GM19452 (cell line): Measurements from ENCODE around the gene MYO16.
"Not testable (repeated sequence)": the region's sequence is repeated elsewhere in the genome, so short reads cannot be mapped to it uniquely, and the experiment has no call there.

Experiments used
- ATAC-seq: cut with Tn5 transposase; IDR thresholded peaks from one replicate; pipeline ENCODE4 v1.9.1; 2021; ENCODE audit not compliant: unreplicated experiment

The MYO16 gene

DNA sequence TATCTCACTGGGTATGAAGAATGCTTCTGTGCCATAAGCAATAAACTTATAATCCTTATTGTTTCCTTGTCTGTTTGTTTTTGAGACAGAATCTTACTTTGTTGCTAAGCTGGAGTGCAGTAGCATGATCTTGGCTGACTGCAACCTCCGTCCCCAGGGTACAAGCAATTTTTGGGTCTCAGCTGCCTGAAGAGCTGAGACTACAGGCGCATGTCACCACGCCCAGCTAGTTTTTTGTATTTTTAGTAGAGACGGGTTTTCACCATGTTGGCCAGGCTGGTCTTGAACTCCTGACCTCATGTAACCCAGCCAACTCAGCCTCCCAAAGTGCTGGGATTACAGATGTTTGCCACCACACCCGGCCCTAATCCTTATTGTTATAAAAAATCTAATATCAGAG, 112.5 kb downstream of the MYO16 start:
- no peak for ATAC-seq

DNA sequence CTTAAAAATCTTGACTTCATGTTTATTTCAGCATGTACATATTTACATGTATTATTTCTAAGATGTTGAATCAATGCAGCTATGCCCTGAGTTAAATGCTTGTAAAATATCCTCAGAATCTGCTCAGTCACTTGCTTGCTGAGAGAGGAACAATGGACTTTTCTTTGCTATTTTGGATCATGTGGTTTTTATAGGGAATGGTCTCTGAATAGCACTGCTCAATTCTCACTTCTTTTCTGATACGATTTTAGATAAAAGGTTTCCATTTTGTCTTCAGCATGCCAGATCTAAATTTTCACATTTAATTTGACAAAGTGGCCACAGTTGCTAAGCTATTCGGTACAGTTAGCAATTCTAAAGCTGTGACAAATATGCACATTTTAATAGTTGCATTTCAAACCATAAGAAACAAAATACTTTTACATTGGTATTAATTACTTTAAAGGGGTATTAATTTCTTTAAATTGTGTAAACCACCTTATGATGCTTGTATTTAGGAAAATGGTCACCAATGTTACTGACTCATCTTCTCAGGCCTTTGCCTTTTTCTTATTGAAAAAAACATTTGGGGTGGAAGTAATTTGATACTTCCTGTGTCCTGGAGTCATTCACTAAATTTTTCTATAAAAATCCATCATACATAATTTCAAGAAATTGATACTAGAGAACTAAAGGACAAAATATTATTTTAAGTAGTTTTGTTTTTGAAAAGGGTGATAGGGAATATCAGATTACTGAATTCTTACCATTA, 113.5 kb downstream of the MYO16 start:
- no peak for ATAC-seq

DNA sequence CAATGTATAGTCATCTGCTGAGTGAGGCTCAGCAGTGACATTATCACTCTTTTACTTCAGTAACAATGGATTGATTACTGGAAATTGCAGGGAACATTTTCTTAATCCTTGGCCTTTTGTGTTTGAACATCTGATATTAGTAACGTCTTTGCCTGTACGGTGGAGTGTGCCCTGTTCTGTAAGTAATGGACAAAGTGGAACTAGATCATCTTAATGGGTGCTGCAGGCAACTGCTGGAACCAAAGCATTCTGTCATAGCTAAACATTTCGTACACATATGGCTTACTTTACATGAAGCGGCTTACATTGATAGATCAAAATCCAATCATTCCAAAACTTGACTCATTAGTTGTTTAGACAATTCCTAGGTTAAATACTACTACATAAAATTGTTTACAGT, 114.1 kb downstream of the MYO16 start:
- no peak for ATAC-seq

DNA sequence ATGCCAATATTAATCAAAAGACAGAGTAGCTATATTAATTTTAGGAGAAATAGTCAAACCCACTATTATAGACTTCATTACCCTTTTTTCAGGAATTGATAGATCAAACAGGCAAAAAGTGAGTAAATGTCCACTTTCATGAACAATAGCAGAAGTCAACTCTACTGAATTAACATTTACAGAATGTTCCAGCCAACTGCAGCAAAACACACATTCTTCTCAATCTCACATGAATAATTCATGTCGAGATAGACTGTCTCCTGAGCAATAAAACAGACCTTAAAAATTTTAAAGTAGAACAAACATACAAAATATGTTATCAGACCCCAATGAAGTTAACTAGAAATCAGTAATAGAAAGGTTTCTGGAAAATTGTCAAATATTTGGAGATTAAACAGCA, 118.4 kb downstream of the MYO16 start:
- no peak for ATAC-seq

DNA sequence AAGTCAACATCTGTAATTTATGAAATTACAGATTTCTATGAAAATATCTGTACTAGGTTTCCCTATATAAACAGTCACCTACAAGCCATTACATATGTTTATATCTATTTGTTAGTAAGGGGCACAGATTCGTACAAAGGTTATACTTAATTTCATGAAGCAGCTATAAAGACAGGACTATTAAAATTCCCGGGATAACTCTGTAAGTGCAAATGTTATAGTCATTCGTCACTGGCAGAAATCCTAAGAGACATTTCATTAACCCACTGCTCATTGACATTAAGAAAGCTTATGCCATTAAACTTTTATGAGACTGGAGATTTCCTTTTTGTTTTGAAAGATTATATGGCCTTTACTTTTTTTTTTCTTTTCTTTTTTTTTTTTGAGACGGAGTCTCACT, 122.9 kb downstream of the MYO16 start:
- ATAC-seq, result no peak

DNA sequence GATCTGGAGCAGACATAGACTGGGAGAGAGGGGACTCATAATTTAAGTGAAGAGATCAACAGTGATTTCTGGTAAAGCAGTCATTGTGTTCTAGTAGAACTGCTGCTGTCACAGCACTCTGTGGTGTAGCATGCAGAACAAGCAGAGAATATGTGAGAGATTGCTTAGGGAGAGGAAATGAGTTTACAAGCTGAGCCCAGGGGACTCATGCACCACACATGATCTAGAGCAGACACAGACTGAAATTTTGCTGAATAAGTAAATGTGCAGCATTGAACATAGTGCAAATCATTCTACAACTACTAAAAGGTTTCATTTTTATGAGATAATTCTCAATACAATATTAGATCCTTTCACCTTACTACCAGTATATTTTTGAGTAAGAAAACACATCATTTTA, 125.7 kb downstream of the MYO16 start:
- no peak for ATAC-seq

DNA sequence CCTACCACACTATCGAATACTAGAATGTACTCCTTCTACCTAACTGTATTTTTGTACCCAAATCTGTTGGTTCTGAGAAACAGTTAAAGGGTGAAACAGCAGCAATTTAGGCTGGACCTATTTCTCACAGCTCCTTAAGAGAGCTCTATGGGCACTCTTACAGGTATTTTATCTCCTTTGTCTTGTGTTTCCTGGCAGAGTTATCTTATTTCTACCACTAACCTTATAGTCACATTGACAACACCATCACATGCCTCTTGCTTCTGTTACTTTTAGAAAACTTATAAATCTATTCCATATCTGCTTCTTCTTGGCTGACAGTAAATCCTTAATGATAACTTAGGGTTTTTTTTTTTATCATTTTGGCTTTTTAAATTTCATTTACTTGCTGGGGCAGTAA, 130.7 kb downstream of the MYO16 start:
- ATAC-seq, result no peak

DNA sequence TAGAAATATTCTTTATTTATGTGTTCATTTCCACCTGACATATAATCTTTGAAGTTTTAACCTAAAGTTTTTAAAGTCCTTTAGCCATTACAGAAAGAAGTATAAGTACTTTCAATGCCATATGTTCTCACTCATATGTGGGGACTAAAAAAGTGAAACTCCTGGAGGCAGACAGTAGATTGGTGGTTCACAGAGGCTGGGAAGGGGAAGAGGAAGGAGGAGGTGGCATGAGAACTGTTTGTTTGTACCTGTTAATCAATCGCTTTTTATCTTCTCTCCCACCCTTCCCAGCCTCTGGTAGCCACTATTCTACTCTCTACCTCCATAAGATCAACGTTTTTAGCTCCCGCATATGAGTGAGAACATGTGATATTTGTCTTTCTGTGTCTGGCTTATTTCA, 131.1 kb downstream of the MYO16 start:
- no peak for ATAC-seq

DNA sequence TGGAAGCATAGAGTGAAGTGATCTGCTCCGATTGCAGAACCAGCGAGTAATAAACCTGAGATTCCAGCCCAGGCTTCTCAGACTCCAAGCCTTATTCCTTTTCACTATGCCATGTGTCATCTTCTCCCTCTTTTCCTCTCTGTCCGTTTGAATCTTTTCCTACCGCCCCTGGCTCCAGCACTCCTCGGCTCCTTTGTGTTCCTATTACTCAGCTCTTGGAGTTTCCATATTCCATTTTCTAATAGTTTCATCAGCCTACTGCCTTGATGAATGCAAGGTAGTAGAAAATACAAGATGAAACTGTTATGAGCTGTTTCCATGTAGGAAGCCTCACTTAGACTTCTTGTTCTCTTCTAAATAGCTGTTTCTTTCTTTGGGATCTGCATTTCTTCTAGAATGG, 138.6 kb downstream of the MYO16 start:
- no peak for ATAC-seq

DNA sequence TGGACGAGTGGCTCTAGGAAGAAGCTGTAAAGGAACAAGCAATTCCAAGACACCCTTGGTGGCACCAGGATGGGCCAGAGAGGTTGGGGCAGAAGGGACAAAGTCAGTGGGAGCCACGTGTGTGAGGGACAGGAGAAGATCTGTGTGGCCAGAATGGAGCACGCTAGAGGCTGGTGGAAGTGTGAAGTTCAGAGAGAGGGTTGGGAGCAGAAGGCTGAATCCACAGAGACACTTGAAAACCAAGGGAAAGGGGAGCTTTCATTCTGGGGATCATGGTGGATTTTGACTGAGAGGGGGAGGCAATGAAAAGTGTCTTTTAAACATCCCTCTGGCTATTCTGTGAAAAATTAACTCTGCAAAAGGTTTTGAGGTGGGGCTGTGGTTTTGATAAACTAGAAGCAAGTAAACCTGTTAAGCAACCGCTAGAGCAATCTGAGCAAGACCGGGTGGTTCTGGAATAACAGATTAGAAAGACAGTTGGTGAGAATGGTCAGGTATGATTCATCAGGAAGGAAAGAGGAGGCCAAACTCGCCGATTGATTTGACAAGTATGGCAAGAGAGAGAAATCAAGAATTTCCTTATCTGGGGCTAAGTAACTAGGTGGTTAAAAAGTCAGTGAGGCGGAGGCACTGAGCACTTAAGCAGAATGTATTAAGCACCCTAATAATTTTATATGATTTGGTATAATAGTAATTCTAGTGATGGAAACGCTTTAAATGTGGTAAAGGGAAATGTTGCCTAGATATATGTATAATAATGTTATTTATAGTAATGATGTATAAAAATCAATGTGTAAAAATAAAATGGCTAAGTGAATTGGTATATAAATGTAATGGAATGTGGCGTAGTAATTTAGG, 140.0 kb downstream of the MYO16 start:
- no peak for ATAC-seq

DNA sequence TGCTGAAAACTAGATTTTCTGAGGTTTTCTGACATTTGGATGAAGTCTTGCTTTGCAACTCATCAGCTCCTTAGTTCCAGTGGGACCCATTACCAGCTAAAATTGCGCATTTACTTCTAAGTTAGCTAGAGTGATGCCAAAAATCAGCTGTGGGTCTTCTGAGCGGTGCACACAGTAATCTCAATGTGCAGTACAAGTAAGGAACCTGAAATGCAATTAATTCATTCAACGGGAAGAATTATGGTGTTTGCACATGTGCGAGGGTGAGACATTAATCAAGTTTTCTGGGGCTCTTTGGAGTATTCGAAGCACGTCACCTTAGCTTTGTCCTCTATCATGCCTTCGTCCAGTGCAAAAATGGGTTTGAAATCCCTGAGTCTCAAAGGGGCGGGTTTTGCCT, 146.2 kb downstream of the MYO16 start:
- ATAC-seq, result no peak

DNA sequence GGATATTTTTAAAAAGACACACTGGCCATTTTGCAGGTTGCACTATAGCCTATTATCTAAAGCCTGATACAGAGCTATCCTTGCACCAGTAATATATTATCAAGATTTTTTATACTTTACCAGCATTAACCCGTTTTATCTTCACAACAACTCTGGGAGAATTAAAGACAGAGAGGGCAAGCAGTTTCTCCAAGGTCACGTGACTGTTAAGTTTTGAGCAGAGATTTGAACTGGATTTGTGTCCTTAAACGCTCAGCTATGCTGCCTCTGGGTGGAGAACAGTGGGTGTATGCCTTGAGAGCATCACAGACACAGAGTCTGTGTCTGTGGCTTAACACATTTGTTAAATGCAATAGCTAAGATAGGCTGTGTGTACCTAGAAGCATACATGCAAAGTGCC, 147.2 kb downstream of the MYO16 start:
- no peak for ATAC-seq

DNA sequence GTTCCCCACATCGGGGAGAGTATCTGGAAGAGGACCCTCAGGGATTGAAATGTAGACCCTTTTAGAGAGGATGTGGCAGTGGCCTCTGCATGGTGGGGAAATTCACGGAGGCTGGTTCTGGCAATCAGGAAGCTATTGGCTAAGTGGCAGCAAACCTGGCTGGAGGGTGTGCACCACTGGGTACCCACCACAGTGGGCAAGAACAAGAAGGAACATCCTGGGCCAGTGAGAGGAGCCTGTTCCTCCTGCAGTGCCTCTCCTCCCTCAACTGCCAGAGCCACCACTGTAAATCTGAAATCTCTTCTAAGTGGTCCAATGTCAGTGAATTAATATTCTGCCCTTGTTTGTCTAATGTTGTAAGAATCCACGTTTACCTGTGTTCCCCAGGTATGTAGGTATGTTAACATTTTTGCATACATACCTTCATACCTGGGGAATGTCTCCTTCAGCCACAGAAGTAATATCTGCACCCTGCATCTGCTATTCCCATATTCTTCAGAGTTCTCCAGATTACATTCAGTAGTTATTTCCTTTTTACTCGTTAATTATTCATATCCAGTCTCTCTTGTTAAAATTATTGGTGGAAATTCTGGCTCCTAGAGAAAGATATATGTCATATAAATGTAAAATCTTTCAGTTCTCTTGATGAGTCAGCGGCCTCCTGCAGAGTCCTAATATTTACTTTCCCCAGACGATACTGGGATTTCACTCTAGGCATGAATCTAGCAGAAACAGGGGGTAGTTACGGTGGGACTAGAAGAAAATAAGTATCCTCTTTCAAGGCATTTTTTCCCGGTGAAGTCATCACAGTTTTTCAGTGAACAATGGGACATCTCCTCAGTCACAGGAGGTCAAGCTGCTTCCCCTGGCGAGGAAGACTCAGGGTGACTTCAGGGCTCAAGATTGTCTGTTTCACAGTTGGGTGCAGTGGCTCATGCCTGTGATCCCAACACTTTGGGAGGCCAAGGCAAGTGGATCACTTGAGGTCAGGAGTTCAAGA, 148.3 kb downstream of the MYO16 start:
- no peak for ATAC-seq

DNA sequence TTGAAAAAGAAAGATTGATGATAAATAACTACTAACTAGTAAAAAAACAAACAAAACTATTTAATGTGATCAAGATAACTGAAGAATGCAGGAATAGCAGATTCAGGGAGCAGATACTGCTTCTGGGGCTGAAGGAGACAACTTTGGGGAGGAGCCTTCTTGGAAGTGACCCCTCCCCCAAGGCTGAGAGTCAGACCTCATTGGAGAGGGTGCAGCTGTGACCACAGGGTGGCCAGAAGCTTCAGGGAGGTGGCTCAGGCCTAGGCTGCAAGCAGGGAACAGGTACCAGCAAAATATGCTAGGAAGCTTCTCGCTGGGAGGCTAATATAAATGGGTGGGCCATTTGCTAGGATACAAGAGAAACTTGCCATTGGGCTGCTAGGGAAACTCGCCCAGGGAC, 149.9 kb downstream of the MYO16 start:
- no peak for ATAC-seq

DNA sequence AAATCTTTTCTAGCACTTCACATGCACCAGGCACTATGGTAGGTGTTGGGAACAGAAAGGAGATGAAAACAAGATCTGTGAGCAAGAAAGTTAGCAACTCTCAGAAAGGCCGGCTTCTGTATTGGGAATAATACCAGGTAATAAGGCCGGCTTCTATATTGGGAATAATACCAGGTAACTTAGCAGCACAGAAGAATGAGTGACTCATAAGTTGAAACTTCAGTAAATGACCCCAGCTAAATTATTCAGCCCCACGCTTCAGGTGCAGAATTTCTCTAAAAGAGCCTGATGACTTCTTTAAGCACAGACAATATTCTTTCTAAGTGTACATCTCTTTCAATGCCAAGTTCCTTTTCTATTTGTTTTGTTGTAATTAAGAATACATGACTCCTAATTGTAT, 151.3 kb downstream of the MYO16 start:
- ATAC-seq, result no peak

DNA sequence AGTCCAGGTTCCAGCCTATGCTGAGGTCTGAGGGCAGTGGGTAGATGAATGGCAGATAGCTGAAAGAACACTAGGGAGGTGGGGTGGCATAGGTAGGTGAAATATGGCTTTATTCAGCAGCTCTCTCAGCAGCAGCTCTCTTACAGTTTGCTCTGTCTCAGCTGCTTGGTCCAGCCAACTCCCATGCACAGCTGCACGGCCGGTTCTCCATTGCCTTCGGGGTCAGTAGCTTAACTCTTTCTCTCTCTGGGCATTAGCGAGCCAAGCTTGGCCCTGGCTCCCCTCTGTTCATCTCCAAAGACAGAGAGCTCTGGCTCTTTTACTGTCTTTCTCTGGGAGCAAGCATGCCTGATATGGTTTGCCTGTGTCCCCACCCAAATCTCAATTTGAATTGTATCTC, 151.9 kb downstream of the MYO16 start:
- ATAC-seq, result no peak

DNA sequence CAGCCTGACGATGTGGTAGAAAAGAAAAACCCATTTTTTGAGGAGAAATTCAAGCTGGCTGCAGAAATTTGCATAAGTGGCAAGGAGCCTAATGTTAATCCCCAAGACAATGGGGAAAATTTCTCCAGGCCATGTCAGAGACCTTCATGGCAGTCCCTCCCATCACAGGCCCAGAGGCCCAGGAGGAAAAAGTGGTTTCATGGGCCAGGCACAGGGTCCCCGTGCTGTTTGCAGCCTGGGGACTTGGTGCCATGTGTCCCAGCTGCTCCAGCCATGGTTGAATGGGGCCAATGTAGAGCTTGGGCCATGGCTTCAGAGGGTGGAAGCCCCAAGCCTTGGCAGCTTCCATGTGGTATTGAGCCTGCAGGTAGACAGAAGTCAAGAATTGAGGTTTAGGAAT, 153.1 kb downstream of the MYO16 start:
- ATAC-seq, result not testable (repeated sequence)

DNA sequence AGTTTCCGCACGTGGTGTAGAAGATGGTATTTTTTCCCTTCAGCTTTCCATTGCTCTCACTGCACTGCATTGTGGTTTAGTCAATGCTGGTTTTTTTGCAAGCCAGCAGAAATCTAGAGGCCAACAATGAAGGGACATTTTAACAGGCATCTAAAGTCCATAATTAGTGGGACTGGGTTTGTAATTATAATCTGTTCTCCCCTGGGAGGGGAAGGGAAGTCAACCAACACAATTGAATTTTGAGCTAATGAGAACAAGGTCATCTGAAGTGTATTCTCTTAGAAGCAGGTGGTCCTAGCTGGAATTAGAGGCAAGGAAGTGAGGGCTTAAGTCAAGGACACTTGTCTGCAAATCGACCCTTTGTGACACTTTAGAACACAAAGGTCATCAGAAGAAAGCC, 156.4 kb downstream of the MYO16 start:
- no peak for ATAC-seq

DNA sequence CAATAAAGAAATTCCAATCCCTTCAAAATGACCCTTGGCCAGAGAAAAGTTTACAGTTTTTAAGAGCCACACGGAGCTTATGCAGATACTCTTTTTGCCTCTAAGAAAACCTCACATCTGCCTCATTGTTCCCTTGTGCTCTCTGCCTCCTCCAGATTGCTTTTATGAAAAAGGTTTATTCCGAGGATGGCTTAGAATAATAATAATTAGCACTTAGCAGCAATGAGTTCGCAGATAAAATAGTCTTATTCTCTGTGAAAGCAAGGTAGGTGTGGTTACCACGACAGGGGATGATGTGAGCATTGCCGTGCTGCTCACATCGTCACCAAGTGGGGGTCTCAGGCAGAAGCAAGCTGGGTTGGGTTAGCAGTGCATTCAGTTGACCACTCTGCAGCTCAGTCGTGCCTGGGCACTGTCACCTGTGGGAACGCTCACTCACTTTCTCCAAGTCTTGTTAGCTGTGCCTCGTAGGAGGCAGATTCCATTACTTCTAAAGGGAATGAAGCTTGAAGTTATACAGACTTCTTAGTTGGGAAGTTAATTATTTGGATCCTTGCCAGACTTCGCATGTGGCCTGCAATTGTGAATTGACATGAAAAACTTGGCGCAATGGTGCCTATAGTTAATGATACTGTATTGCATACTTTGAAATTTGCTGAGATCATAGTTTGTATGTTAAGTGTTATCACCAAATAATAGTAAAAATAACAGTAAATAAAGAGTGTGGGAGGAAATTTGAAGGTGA, 157.2 kb downstream of the MYO16 start:
- no peak for ATAC-seq

DNA sequence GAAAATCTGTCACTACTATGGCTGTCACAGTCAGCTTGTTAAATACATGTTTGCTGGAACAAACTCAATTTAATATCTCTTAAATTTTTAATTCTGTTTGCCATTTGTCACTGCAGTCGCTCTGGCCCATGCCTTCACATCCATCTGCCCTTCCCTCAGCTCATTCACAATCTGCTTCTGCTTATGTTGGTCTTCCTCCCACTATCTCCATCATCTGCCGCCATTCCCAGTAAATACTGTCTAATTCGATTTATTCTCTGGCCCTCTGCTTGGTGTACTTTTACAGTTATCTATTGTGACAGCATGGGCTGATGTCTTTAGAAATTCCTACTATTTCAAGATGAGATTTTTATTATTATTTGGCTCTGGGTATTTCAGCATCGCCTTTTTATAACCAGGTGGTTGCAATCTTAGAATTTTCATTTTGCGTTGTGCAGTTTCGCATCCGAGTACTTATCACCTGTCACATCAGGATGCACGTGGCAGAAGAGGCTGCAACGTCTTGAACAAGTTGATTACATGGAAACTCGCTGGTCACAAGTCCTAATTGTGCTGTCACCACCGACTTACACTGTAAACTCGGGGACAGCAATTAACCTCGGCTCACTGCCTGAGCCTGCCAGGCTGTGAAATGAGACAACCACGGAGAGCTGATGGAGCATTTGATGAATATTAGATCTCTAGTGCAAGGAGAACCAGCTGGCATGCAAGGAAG, 158.4 kb downstream of the MYO16 start:
- ATAC-seq, result no peak
